Astrocyte (in vitro differentiated cells and primary cell): Measurements from ENCODE around the gene ALOX5.

Experiments used
- EZH2 ChIP-seq: IDR thresholded peaks from 2 replicates; pipeline ENCODE4 v1.6.1; 2012; ENCODE audit warnings: mild to moderate bottlenecking, low read length, inconsistent platforms; ENCODE audit not compliant: insufficient read depth
- TF ChIP-seq, protein P1 (sequence below): IDR thresholded peaks from 2 replicates; pipeline ENCODE4 v1.5.1; 2011; ENCODE audit warnings: low read depth, mild to moderate bottlenecking, inconsistent platforms, low read length, moderate library complexity; ENCODE audit not compliant: insufficient read depth

DNA sequence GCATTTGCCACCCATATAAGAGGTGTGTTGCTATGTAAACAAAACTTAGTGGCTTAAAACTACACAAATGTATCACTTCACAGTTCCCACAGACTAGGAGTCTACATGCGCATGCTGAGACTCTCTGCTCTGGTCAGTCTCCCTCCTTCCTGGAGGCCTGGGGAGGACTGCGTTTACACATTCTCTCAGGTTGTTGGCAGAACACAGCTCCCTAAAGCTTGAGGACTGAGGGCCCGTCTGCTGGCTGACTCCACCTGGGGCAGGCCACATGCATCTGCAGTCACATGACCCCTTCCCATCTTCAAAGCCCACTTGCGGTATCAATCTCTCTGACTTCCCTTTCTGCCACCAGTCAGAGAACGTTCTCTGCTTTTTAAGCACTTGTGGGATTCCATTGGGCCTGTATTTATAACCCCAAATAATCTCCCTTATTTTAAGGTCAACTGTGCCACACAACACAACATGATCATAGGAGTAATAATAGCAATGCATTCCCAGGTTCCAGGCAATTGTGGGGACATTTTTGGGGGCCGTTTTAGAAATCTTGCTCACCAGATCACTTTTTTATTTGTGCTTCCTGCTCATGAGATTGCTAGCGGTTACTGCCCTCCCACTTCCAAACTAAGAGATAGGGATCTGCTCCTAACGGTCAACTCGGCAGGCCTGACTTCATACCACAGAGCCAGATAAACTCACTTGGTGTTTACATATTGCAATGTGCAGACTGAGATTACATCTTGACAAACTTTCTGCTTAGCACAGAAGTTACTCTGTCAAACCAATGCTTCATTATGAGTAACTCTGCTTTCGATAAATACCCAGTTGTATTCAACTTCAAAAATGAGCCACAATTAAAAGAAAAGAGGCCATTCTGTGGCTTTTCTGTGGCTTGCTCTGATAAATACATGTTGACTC lies 96.3 kb downstream of the ALOX5 start:
- TF ChIP-seq, protein P1, sequence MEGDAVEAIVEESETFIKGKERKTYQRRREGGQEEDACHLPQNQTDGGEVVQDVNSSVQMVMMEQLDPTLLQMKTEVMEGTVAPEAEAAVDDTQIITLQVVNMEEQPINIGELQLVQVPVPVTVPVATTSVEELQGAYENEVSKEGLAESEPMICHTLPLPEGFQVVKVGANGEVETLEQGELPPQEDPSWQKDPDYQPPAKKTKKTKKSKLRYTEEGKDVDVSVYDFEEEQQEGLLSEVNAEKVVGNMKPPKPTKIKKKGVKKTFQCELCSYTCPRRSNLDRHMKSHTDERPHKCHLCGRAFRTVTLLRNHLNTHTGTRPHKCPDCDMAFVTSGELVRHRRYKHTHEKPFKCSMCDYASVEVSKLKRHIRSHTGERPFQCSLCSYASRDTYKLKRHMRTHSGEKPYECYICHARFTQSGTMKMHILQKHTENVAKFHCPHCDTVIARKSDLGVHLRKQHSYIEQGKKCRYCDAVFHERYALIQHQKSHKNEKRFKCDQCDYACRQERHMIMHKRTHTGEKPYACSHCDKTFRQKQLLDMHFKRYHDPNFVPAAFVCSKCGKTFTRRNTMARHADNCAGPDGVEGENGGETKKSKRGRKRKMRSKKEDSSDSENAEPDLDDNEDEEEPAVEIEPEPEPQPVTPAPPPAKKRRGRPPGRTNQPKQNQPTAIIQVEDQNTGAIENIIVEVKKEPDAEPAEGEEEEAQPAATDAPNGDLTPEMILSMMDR, result no peak
- TF ChIP-seq EZH2, result no peak
